Neural cell (in vitro differentiated cells): ENCODE results near the gene HS2ST1.
"Not testable (repeated sequence)": the region's sequence is repeated elsewhere in the genome, so short reads cannot be mapped to it uniquely, and the experiment has no call there.

Experiments used
- EP300 ChIP-seq: fragments of 450-650 bp; conservative IDR thresholded peaks from 2 replicates; pipeline ENCODE4 v1.6.1; 2014; ENCODE audit warnings: antibody characterized with exemption, mild to moderate bottlenecking, moderate library complexity; ENCODE audit not compliant: poor library complexity, severe bottlenecking
- EZH2 ChIP-seq: fragments of 200-600, 300-800 bp; shearing (Covaris generic), sonication (generic); IDR thresholded peaks from 2 replicates; pipeline ENCODE4 v1.6.1; 2014; ENCODE audit warnings: antibody characterized with exemption, low read length, borderline replicate concordance, mild to moderate bottlenecking; ENCODE audit not compliant: insufficient read depth, poor library complexity, severe bottlenecking
- MXI1 ChIP-seq: fragments of 450-650 bp; conservative IDR thresholded peaks from 2 replicates; pipeline ENCODE4 v1.6.1; 2014; ENCODE audit warnings: antibody characterized with exemption, mild to moderate bottlenecking; ENCODE audit not compliant: poor library complexity, severe bottlenecking
- POLR2AphosphoS5 ChIP-seq: IDR thresholded peaks from 2 replicates; pipeline ENCODE4 v1.6.1; 2012
- RAD21 ChIP-seq: fragments of 450-650 bp; conservative IDR thresholded peaks from 2 replicates; pipeline ENCODE4 v1.6.1; 2014; ENCODE audit warnings: antibody characterized with exemption, mild to moderate bottlenecking, moderate library complexity
- SMC3 ChIP-seq: fragments of 450-650 bp; conservative IDR thresholded peaks from 2 replicates; pipeline ENCODE4 v1.6.1; 2014; ENCODE audit warnings: antibody characterized with exemption, mild to moderate bottlenecking, moderate library complexity; ENCODE audit not compliant: poor library complexity
- TAF1 ChIP-seq: IDR thresholded peaks from 2 replicates; pipeline ENCODE4 v1.6.1; 2012; ENCODE audit warnings: low read depth
- TF ChIP-seq, protein P1 (sequence below): fragments of 450-650 bp; IDR thresholded peaks from 2 replicates; pipeline ENCODE4 v1.5.1; 2014; ENCODE audit warnings: antibody characterized with exemption, mild to moderate bottlenecking, moderate library complexity; ENCODE audit not compliant: poor library complexity, severe bottlenecking
- TF ChIP-seq, protein P2 (sequence below): IDR thresholded peaks from 2 replicates; pipeline ENCODE4 v1.6.1; 2012; ENCODE audit warnings: borderline replicate concordance

DNA sequence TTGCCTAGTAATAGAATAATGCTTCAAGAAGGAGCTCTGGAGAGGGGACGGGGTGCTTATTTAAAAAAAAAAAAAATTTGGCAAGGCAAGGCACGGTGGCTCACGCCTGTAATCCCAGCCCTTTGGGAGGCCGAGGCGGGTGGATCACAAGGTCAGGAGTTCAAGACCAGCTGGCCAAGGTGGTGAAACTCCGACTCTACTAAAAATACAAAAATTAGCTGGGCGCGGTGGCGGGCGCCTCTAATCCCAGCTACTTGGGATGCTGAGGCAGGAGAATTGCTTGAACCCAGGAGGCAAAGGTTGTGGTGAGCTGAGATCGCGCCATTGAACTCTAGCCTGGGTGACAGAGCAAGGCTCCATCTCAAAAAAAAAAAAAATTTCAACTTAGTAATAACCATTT, 69.2 kb downstream of the HS2ST1 start:
- TF ChIP-seq, protein P1, sequence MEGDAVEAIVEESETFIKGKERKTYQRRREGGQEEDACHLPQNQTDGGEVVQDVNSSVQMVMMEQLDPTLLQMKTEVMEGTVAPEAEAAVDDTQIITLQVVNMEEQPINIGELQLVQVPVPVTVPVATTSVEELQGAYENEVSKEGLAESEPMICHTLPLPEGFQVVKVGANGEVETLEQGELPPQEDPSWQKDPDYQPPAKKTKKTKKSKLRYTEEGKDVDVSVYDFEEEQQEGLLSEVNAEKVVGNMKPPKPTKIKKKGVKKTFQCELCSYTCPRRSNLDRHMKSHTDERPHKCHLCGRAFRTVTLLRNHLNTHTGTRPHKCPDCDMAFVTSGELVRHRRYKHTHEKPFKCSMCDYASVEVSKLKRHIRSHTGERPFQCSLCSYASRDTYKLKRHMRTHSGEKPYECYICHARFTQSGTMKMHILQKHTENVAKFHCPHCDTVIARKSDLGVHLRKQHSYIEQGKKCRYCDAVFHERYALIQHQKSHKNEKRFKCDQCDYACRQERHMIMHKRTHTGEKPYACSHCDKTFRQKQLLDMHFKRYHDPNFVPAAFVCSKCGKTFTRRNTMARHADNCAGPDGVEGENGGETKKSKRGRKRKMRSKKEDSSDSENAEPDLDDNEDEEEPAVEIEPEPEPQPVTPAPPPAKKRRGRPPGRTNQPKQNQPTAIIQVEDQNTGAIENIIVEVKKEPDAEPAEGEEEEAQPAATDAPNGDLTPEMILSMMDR: not testable (repeated sequence)
- TF ChIP-seq SMC3, RAD21, POLR2AphosphoS5, EZH2, MXI1, EP300, TAF1: not testable (repeated sequence)
- TF ChIP-seq, protein P2, sequence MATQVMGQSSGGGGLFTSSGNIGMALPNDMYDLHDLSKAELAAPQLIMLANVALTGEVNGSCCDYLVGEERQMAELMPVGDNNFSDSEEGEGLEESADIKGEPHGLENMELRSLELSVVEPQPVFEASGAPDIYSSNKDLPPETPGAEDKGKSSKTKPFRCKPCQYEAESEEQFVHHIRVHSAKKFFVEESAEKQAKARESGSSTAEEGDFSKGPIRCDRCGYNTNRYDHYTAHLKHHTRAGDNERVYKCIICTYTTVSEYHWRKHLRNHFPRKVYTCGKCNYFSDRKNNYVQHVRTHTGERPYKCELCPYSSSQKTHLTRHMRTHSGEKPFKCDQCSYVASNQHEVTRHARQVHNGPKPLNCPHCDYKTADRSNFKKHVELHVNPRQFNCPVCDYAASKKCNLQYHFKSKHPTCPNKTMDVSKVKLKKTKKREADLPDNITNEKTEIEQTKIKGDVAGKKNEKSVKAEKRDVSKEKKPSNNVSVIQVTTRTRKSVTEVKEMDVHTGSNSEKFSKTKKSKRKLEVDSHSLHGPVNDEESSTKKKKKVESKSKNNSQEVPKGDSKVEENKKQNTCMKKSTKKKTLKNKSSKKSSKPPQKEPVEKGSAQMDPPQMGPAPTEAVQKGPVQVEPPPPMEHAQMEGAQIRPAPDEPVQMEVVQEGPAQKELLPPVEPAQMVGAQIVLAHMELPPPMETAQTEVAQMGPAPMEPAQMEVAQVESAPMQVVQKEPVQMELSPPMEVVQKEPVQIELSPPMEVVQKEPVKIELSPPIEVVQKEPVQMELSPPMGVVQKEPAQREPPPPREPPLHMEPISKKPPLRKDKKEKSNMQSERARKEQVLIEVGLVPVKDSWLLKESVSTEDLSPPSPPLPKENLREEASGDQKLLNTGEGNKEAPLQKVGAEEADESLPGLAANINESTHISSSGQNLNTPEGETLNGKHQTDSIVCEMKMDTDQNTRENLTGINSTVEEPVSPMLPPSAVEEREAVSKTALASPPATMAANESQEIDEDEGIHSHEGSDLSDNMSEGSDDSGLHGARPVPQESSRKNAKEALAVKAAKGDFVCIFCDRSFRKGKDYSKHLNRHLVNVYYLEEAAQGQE: not testable (repeated sequence)
